Measurements from ENCODE around the gene PLOD3. TPM values are rescaled to one million over a fixed set of nuclear protein-coding genes. Genes with fewer than 3 reads are reported as not detected.

Gene PLOD3
- total RNA-seq, 1 donor: 8.7 TPM

DNA sequence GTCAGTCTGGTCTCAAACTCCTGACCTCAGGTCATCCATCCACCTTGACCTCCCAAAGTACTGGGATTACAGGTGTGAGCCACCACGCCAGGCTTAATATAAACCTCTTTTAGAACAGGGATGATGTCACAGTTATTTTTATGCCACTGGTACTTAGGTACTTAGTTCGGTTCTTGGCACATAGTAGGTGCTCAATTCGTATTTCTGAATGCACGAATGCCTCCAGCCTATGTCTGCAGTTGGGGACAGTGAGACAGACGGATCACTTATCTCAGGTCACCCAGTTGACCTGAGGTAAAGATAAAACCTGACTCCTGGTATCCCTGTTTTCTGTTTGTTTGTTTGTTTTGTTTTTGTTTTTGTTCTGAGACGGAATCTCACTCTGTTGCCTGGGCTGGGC, 31.2 kb downstream of the PLOD3 start:
- peaks cover 6% of the 10 kb centered on the region for H3K4me1 ChIP-seq (ENCODE audit: insufficient read depth, low read length)
- H3K9me3 ChIP-seq (ENCODE audit: low read depth, low read length): no peaks in the 10 kb centered on the region
- H3K4me3 ChIP-seq (ENCODE audit: low read length): no peak overlapping the region
- peaks cover 20% of the 10 kb centered on the region for H3K27me3 ChIP-seq (ENCODE audit: insufficient read depth, low read length)

GRCh38 chr7:101185258-101185839, 32.0 kb downstream of the PLOD3 start:
- Histone ChIP-seq H3K9me3 (ENCODE audit: low read depth, low read length) (no peaks in the 10 kb centered on the region), H3K27me3 (ENCODE audit: insufficient read depth, low read length) (peaks cover 28% of the 10 kb centered on the region), H3K4me3 (ENCODE audit: low read length) (no peak overlapping the region), H3K4me1 (ENCODE audit: insufficient read depth, low read length) (peaks cover 6% of the 10 kb centered on the region)

- Histone ChIP-seq H3K4me1 (ENCODE audit: insufficient read depth, low read length) (no peaks in the 10 kb centered on the region), H3K9me3 (ENCODE audit: low read depth, low read length) (no peaks in the 10 kb centered on the region), H3K27me3 (ENCODE audit: insufficient read depth, low read length) (peaks cover 63% of the 10 kb centered on the region), H3K4me3 (ENCODE audit: low read length) (no peak within 1 kb of the TSS)
These were observed 37.1 kb downstream of the PLOD3 start, which contains the start of gene NAT16 for GRCh38 chr7:101180130-101180755. NAT16 (minus strand) TSS chr7:101180293; CDS start chr7:101174807, 5,486 bp downstream.

- Histone ChIP-seq H3K4me3 (ENCODE audit: low read length) (no peak overlapping the region), H3K9me3 (ENCODE audit: low read depth, low read length) (no peaks in the 10 kb centered on the region), H3K4me1 (ENCODE audit: insufficient read depth, low read length) (no peaks in the 10 kb centered on the region), H3K27me3 (ENCODE audit: insufficient read depth, low read length) (peaks cover 65% of the 10 kb centered on the region)
These were observed 37.7 kb downstream of the PLOD3 start for GRCh38 chr7:101179713-101180112.

DNA sequence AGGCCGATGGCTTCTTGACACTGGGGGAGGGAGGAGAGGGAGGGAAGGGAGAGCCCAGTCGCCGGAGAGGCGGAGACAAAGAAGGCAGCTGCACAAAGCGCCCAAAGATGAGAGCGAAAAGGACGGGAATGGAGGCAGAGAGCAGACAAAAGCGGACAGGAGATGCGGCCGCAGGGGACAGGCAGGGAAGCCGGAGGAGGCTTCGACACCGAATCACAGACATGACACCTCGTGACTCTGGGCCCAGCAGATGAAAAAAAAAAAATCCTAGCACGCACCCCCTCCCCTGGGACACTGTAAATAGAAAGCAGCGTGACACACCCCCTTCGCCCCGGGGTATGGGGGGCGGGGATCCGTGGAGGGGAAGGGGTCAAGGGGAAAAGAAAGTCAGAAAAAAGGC, 38.3 kb downstream of the PLOD3 start:
- no peak overlapping the region for H3K4me3 ChIP-seq (ENCODE audit: low read length)
- H3K27me3 ChIP-seq (ENCODE audit: insufficient read depth, low read length): peaks cover 68% of the 10 kb centered on the region
- peaks cover 5% of the 10 kb centered on the region for H3K4me1 ChIP-seq (ENCODE audit: insufficient read depth, low read length)
- H3K9me3 ChIP-seq (ENCODE audit: low read depth, low read length): no peaks in the 10 kb centered on the region

GRCh38 chr7:101177644-101178043, 39.7 kb downstream of the PLOD3 start:
- H3K9me3 ChIP-seq (ENCODE audit: low read depth, low read length): no peaks in the 10 kb centered on the region
- H3K27me3 ChIP-seq (ENCODE audit: insufficient read depth, low read length): peaks cover 83% of the 10 kb centered on the region
- H3K4me3 ChIP-seq (ENCODE audit: low read length): no peak overlapping the region
- H3K4me1 ChIP-seq (ENCODE audit: insufficient read depth, low read length): peaks cover 18% of the 10 kb centered on the region

- peaks cover 38% of the 10 kb centered on the region for H3K4me1 ChIP-seq (ENCODE audit: insufficient read depth, low read length)
- H3K27me3 ChIP-seq (ENCODE audit: insufficient read depth, low read length): peaks cover 87% of the 10 kb centered on the region
- no peaks in the 10 kb centered on the region for H3K9me3 ChIP-seq (ENCODE audit: low read depth, low read length)
- H3K4me3 ChIP-seq (ENCODE audit: low read length): no peak overlapping the region
These were observed 41.7 kb downstream of the PLOD3 start for GRCh38 chr7:101175664-101176063.

DNA sequence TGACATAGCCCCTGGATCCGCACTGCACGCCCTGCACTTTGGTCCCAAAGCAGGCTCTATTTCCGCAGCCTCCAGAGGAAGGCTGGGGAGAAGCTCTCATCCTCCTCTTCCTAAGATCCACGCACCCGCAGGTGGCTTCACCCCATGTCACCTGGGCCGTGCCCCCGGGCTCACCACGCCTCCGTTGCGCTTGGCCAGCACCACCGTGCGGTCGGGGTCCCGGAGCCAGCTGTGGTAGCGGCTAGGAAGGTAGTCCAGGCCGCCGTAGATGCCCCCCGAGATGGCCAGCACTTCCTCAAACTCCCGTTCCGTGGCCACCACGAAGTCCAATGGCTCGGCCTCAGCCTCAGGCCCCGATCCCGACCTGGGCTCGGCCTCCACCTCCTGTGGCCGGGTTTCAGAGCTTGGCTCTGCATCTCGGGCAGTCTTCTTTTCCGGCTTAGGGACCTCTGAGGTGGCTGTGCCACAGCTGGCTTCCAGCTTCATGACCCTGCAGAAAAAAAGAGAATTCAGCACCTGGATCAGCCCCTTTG, 43.0 kb downstream of the PLOD3 start:
- peaks cover 95% of the 10 kb centered on the region for H3K27me3 ChIP-seq (ENCODE audit: insufficient read depth, low read length)

DNA sequence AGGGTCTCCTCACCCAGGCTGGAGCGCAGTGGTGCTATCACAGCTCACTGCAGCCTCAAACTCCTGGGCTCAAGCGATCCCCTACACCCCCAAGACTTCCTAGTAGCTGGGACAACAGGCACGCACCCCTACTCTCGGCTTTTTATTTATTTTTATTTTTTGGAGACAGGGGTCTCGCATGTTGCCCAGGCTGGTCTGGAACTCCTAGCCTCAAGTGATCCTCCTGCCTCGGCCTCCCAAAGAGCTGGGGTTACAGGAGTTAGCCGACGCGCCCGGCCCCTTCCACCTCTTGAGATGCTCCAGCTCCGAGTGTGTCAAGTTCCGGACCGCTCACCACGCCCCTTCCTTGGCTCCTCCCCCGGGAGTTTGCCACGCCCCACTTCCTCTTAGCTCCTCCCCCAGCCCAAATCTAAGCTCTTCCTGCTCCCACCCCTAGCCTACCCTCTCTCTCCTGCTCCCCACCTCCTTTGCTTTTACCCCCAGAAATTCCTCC, 43.6 kb downstream of the PLOD3 start:
- no peaks in the 10 kb centered on the region for H3K9me3 ChIP-seq (ENCODE audit: low read depth, low read length)
- H3K4me1 ChIP-seq (ENCODE audit: insufficient read depth, low read length): peaks cover 53% of the 10 kb centered on the region
- H3K27me3 ChIP-seq (ENCODE audit: insufficient read depth, low read length): peaks cover 98% of the 10 kb centered on the region
- H3K4me3 ChIP-seq (ENCODE audit: low read length): no peak overlapping the region

More for the DNA sequence above, 43.0 kb downstream of the PLOD3 start:
- peaks cover 51% of the 10 kb centered on the region for H3K4me1 ChIP-seq (ENCODE audit: insufficient read depth, low read length)
- H3K4me3 ChIP-seq (ENCODE audit: low read length): no peak overlapping the region
- H3K9me3 ChIP-seq (ENCODE audit: low read depth, low read length): no peaks in the 10 kb centered on the region

DNA sequence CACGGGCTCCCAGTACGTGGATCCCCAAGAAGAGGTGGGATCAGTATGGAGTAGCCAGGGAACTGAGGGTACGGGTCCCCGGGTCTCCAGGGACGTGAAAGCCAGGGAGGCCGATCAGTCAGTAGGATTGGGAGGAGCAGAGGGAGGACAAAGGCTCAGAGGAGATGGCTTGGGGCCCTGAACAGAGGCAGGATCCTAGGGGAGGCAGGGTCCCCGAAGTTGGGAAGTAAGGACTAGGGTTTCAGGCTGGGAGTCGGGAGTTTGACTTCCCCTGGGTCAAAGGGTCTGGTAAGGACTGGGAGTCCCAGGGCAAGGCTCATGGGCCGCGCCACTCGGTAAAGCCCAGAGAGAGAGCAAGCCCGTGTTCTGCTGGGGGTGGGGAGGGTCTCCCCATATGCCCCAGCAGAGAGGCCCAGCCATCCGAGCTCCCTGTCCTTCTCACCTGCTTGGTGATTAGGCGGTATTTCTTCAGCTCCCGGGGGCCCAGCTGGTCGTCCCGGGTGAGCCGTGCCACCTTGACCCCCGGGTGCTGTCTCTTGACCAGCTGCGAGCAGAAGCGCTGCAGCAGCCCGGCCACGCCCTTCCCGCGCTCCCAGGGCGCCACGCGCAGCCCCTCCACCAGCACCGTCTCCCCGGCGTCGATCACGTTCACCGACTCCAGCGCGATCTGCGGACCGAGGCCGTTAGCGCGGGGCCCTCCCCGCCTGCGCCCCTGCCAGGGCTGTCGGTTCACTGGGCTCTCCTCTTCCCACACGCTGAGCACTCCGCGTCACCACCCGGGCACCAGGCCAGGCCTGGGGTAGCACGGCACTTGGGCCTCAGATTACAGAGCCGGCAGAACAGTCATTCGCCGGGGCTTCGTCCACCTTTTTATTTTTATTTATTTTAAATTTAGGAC, 44.3 kb downstream of the PLOD3 start:
- H3K4me1 ChIP-seq (ENCODE audit: insufficient read depth, low read length): peaks cover 53% of the 10 kb centered on the region
- H3K27me3 ChIP-seq (ENCODE audit: insufficient read depth, low read length): peaks cover 98% of the 10 kb centered on the region
- H3K9me3 ChIP-seq (ENCODE audit: low read depth, low read length): no peaks in the 10 kb centered on the region
- H3K4me3 ChIP-seq (ENCODE audit: low read length): no peak overlapping the region

DNA sequence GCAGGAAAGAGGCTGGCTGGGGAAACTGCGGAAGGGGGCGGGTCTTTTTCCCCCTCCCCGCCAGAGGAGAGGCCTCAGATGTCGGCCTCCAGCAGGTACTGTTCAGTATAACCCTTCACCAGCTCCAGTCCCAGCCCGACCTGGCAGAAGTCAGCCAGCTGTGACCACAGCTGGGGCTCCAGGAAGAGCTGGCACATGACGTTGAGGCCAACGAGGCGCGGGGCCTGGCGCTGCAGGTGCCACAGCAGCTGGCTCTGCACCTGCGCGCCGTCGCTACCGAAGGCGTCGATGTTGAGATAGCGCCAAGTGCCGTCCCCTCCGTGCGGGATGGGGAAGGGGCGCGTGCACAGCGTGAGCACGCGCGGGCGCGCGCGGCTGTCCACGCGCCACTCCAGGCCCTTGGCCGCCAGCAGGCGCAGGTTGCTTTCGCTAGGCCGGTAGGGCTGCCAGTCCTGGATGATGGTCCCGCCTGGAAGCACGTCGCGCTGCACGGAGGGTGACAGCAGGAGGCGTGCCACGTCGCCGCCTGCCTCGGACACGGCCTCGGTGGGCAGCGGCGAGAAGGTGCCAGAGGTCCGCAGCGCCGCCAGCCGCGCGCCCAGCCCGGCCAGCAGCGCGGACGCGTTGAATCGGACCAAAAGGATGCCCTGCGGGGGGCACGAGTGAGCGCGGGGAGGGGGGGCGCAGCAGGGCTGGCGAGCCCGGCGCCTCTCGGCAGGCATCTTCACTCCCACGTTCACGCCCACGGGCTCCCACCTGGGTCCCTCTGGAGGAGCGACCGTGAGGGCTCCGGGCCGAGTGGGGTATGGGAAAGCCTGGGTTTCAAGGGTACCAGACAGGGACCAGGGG, 45.2 kb downstream of the PLOD3 start:
- no peak overlapping the region for H3K4me3 ChIP-seq (ENCODE audit: low read length)
- peaks cover 53% of the 10 kb centered on the region for H3K4me1 ChIP-seq (ENCODE audit: insufficient read depth, low read length)
- H3K9me3 ChIP-seq (ENCODE audit: low read depth, low read length): no peaks in the 10 kb centered on the region
- H3K27me3 ChIP-seq (ENCODE audit: insufficient read depth, low read length): peaks cover 98% of the 10 kb centered on the region

DNA sequence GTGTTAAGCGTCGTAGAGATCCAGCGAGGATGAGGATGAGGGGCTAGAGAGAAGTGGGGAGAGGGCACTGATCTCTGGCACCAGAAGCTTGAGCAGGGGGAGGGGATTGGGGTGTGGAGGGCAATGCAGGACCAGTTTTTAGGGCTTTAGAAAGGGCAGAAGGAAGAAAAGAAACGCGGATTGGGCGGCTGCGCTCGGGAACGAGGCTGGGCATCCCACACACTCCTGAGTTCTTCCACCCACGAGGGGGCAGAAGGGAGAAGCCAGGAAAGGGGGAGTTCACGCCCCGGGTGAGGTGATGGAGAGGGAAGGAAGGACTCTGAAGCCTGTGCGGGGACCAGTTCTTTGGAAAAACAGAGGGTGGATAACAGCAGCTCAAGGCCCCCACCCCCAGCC, 45.9 kb downstream of the PLOD3 start:
- H3K4me1 ChIP-seq (ENCODE audit: insufficient read depth, low read length): peaks cover 53% of the 10 kb centered on the region
- peaks cover 96% of the 10 kb centered on the region for H3K27me3 ChIP-seq (ENCODE audit: insufficient read depth, low read length)
- no peaks in the 10 kb centered on the region for H3K9me3 ChIP-seq (ENCODE audit: low read depth, low read length)
- no peak overlapping the region for H3K4me3 ChIP-seq (ENCODE audit: low read length)

- Histone ChIP-seq H3K9me3 (ENCODE audit: low read depth, low read length) (no peaks in the 10 kb centered on the region), H3K4me3 (ENCODE audit: low read length) (no peak overlapping the region), H3K27me3 (ENCODE audit: insufficient read depth, low read length) (peaks cover 95% of the 10 kb centered on the region), H3K4me1 (ENCODE audit: insufficient read depth, low read length) (peaks cover 57% of the 10 kb centered on the region)
These were observed 46.6 kb downstream of the PLOD3 start for GRCh38 chr7:101170617-101171441.

Measured in mononuclear cell (primary cell).